OCI-LY3 (cell line): Measurements from ENCODE around the gene RERE.

ENCODE experiments used
- EZH2phosphoT487 ChIP-seq: fragments of 200-600 bp; shearing (Covaris generic); IDR thresholded peaks from 2 replicates; pipeline ENCODE4 v1.6.1; 2018; ENCODE audit warnings: antibody characterized with exemption, mixed run types, low read depth
- TF ChIP-seq, protein P1 (sequence below): fragments of 200-600, 300-600 bp; sonication (generic); IDR thresholded peaks from 2 replicates; pipeline ENCODE4 v1.5.1; 2014; ENCODE audit warnings: antibody characterized with exemption, low read length, low read depth

DNA sequence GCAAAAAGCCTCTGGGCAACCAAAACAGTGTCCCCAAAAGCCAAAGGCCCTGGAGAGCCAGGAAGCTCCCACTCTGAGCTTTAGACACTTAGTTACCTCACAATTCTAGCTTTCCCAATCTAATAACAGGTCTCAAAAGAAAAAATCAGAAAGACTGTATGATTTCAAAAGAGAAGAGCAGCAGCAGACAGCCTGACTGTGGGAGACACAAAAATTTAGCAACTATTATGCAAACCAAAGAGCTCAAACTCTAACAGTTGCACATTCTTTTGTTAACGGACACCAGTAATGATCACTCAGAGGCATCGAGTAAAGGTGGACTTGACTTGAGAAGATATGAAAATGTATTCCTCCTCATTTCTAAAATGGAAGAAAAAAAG lies 339.5 kb downstream of the RERE start:
- TF ChIP-seq, protein P1, sequence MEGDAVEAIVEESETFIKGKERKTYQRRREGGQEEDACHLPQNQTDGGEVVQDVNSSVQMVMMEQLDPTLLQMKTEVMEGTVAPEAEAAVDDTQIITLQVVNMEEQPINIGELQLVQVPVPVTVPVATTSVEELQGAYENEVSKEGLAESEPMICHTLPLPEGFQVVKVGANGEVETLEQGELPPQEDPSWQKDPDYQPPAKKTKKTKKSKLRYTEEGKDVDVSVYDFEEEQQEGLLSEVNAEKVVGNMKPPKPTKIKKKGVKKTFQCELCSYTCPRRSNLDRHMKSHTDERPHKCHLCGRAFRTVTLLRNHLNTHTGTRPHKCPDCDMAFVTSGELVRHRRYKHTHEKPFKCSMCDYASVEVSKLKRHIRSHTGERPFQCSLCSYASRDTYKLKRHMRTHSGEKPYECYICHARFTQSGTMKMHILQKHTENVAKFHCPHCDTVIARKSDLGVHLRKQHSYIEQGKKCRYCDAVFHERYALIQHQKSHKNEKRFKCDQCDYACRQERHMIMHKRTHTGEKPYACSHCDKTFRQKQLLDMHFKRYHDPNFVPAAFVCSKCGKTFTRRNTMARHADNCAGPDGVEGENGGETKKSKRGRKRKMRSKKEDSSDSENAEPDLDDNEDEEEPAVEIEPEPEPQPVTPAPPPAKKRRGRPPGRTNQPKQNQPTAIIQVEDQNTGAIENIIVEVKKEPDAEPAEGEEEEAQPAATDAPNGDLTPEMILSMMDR: no peak
- TF ChIP-seq EZH2phosphoT487: no peak
